Dedifferentiated amniotic fluid mesenchymal stem cell (primary cell): ENCODE data around the gene DESI1.
"Not testable (repeated sequence)": the region's sequence is repeated elsewhere in the genome, so short reads cannot be mapped to it uniquely, and the experiment has no call there.

Experiments used
- DNase-seq: peaks from one replicate; pipeline ENCODE4 v3.0.0-alpha.2; 2016; ENCODE audit errors: extremely low spot score

Gene DESI1

GRCh38 chr22:41558241-41558630 lies 62.6 kb downstream of the DESI1 start:
- not testable (repeated sequence) for DNase-seq

DNA sequence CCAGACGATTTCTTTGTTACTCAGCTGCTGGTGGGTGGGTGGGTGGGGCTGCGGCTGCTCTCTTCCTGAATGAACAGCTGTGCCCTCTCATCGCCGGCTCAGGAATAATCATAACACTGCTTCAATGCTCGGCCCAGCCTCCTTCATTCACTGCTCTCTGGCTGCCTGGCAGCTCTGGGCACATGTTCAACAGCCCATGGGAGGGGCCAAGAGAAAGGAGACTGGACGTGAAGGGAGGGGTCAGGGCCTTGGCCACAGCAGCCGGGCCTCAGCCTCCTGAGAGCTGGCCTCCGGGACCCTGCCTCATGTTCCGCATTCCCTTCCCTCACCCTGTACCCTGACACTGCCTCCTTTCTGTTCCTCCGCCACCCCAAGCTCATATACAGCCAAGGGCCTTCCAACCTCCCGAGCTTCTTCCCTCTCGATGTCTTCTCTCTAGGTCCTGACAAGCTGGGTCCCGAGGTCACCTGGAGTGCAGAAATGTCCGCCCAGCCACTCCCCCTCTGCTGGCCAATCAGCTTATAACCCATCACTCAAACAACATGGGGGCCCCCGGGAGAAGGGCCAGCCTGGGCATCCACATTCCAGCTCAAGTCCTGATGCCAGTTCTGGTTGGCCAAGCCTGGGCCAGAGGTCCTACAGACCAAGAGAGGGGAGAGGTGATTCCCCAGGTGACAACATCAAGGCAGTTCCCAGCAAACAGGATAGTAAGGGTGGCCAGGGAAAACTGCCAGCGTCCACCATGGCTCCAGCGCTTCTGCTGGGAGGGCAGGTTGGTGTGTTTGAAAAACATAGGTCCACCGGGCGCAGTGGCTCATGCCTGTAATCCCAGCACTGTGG lies 63.2 kb downstream of the DESI1 start:
- DNase-seq, result peak; percentile 88

DNA sequence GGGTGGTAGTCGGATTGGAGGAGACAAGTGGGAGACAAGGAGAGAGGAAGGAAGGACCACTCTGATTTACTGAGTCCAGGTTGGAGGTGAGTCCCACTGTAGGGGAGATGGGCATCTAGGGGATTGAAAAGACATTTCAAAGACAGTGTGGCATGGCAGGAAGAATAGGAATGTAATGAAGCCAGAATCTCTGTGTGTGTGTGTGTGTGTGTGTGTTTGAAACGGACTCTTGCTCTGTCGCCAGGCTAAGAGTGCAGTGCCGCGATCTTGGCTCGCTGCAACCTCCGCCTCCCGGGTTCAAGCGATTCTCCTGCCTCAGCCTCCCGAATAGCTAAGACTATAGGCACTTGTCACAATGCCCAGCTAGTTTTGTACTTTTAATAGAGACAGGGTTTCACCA lies 64.3 kb downstream of the DESI1 start:
- DNase-seq, result no peak

DNA sequence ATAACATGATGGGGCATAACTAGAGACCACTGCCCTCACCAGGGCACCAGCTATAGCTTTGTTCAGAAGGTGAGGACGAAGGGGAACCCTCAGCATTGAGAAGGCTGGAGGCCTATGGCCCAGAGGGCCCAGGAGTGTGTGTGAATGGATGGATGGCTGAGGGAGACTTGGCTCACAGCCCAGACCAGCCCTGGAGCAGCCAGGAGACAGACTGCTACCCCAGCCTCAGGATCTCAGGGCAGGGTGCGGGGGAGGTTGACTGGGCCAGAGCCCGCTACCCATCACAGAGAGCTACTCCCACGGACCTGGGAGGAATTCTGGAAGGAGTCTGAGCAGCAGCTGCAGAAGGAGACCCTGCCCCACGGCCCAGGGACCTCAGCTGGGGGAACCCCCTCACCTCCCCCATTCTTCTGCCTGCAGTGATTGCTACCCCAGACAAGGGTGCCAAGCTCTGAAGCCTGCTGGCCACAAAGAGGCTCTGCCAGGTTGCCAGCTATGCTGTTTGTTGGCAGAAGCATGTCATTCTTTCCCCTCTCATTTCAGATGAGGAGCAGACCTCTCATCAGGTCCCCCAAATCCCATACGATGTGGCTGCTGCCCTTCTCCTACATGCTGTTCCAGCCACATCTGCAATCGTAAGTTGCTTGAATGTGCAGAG lies 65.4 kb downstream of the DESI1 start:
- no peak for DNase-seq

DNA sequence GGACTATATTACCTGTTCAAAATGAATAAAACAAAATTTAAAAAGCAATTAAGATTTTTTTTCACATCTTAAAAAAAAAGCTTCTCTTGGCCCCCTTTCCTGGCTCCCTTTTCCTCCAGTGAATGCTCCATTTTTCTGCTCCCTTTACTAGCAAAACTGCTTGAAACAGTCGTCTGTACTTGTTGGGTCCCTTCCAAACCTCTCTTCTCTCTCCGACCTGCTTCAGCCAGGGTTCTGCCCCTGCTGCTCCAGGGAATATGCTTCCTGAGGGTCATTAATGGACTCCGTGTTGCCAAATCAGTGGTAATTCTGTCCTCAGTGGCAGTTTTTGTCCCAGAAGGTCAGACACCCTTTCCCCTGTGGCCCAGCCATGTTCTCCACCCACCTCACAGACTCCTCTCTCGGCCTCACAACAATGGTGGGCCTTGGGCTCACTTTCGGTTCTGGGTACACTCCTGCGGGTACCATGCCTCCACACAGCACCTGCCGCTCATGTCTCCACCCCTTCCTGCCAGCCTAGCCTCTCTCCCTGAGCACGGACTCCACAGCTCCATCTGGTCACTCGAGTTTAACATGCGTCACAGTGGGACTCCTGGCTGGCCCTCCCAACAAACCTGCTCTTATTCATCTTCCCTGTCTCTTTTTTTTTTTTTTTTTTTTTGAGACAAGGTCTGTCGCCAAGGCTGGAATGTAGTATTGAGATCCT lies 68.8 kb downstream of the DESI1 start:
- DNase-seq, result no peak

- no peak for DNase-seq
These were observed 69.8 kb downstream of the DESI1 start for GRCh38 chr22:41550952-41551491.

GRCh38 chr22:41548830-41549211 lies 72.0 kb downstream of the DESI1 start:
- DNase-seq, result no peak
